AG04449 (cell line): ENCODE measurements around the gene SLC15A1.
"Not testable (repeated sequence)": the region's sequence is repeated elsewhere in the genome, so short reads cannot be mapped to it uniquely, and the experiment has no call there.

Source experiments
- CTCF ChIA-PET: fragments of 350-600 bp; formaldehyde crosslinking; extraction: SDS; loops from one replicate; lab custom pipeline; 2021; ENCODE audit warnings: antibody characterized with exemption; lab: Yijun Ruan, JAX
- POLR2A ChIA-PET: fragments of 400-600, 350-600 bp; formaldehyde crosslinking; extraction: SDS; loops from one replicate; lab custom pipeline; 2020; ENCODE audit warnings: antibody characterized with exemption, inconsistent platforms; lab: Yijun Ruan, JAX
- DNase-seq: peaks from one replicate; pipeline ENCODE4 v3.0.0-alpha.2; 2010; ENCODE audit warnings: low read depth, low spot score
- H3K4me3 ChIP-seq: 2 replicates; pipeline ENCODE4 v1.5.1; 2011; ENCODE audit warnings: low read depth, mild to moderate bottlenecking, control low read depth, low read length
- TF ChIP-seq, protein P1 (sequence below): IDR thresholded peaks from one replicate; pipeline ENCODE4 v1.5.1; 2011; ENCODE audit warnings: mild to moderate bottlenecking, moderate library complexity, low read length, control low read depth, inconsistent platforms; ENCODE audit not compliant: insufficient read depth; ENCODE audit errors: missing control alignments

Gene SLC15A1

DNA sequence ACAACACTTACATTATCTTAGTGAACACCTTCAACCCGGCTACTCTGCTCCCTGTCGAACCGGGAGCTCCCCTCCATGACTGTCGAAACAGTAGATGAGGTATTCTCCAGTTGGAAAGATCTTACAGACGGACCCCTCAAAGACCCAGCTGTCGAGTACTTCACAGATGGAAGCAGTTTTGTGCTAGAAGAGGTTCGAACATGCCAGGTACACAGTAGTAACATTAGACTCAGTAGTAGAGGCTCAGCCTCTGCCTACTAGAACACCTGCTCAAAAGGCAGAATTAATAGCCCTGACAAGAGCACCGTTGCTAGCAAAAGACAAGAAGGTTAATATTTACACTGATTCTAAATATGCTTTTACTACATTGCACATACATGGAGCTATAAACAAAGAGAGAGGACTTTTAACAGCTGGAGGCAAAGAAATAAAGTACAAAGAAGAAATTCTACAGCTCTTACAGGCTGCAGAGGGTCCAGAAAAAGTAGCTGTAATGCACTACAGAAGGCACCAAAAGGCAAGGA, 13.6 kb upstream of the SLC15A1 start:
- no peak overlapping the region for H3K4me3 ChIP-seq
- no peak for DNase-seq
- TF ChIP-seq, protein P1, sequence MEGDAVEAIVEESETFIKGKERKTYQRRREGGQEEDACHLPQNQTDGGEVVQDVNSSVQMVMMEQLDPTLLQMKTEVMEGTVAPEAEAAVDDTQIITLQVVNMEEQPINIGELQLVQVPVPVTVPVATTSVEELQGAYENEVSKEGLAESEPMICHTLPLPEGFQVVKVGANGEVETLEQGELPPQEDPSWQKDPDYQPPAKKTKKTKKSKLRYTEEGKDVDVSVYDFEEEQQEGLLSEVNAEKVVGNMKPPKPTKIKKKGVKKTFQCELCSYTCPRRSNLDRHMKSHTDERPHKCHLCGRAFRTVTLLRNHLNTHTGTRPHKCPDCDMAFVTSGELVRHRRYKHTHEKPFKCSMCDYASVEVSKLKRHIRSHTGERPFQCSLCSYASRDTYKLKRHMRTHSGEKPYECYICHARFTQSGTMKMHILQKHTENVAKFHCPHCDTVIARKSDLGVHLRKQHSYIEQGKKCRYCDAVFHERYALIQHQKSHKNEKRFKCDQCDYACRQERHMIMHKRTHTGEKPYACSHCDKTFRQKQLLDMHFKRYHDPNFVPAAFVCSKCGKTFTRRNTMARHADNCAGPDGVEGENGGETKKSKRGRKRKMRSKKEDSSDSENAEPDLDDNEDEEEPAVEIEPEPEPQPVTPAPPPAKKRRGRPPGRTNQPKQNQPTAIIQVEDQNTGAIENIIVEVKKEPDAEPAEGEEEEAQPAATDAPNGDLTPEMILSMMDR = no peak
- ChIA-PET CTCF (interaction anchor here (0.9 to 1.2 kb wide), 2 partner anchors 11 to 78 kb away, joined by 3 to 4 read pairs; no protein-coding TSS in a partner anchor), POLR2A (interaction anchor here (0.5 kb wide), 1 partner anchor 207 kb away, joined by 3 read pairs; no protein-coding TSS in a partner anchor)

DNA sequence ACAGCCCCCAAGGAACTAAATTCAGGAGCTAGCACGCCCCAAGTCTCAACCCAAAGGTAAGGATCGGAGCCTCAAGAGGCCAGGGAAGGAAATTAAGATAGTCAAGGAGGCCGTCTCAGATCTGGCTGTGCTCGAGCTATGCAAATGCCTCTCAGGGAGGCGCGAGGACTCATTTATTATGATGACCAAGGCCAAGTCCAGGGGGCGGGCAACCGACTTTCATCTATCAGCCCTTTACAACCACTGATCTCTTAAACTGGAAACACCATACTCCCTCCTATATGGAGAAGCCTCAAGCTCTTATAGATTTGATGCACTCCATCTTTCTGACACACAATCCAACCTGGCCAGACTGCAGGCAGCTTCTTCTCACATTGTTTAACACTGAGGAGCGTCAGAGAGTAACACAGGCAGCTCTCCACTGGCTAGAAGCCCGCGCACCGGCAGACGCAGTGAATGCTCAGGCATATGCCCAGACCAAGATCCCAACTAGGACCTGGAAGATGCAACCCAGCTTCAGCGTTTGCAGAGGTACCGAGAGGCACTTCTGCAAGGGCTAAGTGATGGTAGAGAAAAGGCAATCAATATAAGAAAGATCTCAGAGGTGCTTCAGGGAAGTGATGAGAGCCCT, 9.6 kb upstream of the SLC15A1 start:
- CTCF ChIA-PET = interaction anchor here (1.2 kb wide), 1 partner anchor 11 kb away, joined by 3 read pairs; no protein-coding TSS in a partner anchor
- DNase-seq = no peak
- H3K4me3 ChIP-seq = peak overlapping the region; percentile 42
- POLR2A ChIA-PET = no interaction called here
- TF ChIP-seq, protein P1 = no peak

DNA sequence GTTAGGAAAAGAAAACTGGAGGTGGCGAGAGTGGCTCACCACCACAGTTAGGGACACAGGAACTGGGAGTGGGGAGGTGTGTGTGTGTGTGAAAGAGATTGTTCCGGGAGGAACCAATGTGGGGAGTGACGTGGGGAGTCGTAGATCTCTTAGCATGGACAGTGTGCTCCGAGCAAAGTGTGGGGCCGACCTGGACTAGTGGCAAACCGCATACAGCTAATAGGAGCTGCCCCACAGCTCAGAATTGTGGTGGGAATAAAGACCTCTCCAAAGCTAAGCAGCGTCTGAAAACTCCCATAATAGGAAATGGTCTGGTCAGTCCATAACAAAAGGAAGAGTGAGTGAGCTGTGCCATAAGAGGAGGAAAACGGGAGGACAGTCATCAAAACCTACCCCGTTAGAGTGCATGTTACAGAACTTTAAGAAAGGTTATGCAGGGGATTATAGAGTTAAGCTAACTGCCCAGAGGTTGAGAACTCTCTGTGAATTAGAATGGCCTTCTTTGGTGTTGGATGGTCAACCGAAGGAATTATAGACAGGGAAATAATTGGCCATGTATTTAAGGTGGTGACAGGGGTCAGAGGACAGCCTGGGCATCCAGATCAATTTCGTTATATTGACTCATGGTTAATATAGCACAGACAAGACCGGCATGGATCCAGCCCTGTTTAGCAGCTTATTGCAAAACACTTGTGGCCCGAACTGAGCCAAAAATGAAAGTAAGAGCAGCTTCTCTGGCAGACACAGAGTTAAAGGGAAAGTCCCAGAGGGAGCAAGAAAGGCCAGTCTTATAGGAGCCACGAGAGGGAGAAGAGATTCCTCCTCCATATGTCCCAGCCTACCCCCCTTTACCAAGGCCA, 8.9 kb upstream of the SLC15A1 start:
- ChIA-PET CTCF (interaction anchor here (0.8 to 1.2 kb wide), 3 partner anchors 10 to 81 kb away, joined by 3 read pairs; no protein-coding TSS in a partner anchor), POLR2A (no interaction called here)
- TF ChIP-seq, protein P1 = no peak
- DNase-seq = no peak
- peak overlapping the region; percentile 42 for H3K4me3 ChIP-seq

DNA sequence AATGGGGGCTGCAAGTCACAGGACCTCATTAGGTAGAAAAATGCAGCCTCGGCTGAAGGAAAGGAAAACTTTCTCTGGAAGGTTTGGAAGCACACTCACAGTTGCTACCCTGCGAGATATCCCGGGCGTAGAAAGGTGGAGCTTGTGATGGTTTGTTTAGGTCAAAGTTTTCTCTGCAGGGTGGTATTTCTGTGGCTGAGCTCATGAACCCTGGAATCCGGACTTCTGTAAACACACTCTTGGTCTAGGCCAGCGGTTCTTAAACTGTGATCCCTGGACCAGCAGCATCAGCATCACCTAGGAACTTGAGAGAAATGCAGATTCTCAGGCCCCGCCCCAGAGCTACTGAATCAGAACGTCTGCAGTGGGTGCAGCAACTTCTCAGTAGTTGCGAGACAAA, 3.3 kb upstream of the SLC15A1 start:
- TF ChIP-seq, protein P1 = no peak
- H3K4me3 ChIP-seq = no peak overlapping the region
- CTCF ChIA-PET = interaction anchor here (1.4 kb wide), 1 partner anchor 20 kb away, joined by 3 read pairs; no protein-coding TSS in a partner anchor
- POLR2A ChIA-PET = no interaction called here
- no peak for DNase-seq

DNA sequence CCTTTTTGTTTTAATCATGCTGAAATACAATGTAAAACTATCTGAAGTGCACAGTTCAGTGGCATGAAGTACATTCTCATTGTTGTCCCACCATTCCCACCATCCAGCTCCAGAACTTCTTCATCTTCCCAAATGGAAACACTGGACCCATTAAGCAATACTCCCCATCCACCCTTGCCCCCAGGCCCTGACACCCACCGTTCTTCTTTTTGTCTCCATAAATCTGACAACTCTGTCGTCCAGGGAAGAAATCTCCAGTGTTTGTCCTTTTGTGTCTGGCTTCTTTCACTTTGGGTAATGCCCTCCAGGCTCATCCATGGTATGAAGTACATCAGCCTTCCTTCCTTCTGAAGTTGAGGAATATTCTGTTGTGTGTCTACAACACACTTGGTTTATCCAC, 2.6 kb upstream of the SLC15A1 start:
- DNase-seq = no peak
- ChIA-PET CTCF (no interaction called here), POLR2A (no interaction called here)
- TF ChIP-seq, protein P1 = no peak
- H3K4me3 ChIP-seq = no peak overlapping the region

DNA sequence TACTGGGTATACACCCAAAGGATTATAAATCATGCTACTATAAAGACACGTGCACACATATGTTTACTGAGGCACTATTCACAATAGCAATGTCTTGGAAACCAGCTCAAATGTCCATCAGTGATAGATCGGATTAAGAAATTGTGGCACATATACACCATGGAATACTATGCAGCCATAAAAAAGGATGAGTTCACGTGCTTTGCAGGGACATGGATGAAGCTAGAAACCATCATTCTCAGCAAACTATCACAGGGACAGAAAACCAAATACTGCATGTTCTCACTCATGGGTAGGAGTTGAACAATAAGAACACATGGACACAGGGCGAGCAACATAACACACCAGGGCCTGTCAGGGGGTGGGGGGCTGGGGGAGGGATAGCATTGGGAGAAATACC, 2.0 kb upstream of the SLC15A1 start:
- CTCF ChIA-PET, DNase-seq, H3K4me3 ChIP-seq, POLR2A ChIA-PET: not testable (repeated sequence)
